Keratinocyte (primary cell): ENCODE results near the gene VMA21. TPM values are rescaled to one million over a fixed set of nuclear protein-coding genes. Genes with fewer than 3 reads are reported as not detected.

Source experiments
- DNase-seq: peaks from one replicate; pipeline ENCODE4 v3.0.0-alpha.2; 2011; ENCODE audit warnings: low read depth, missing footprints, low spot score
- FAIRE-seq: peaks from 2 replicates; lab custom pipeline; 2011; peaks lifted over from hg19 to GRCh38; lab: Jason Lieb, UNC
- H2AFZ ChIP-seq: 2 replicates; pipeline ENCODE4 v1.6.0; 2012; ENCODE audit warnings: low read length, control low read depth, inconsistent platforms; ENCODE audit not compliant: control insufficient read depth
- H3K27ac ChIP-seq: 2 replicates; pipeline ENCODE4 v1.5.1; 2011; ENCODE audit warnings: low read length; ENCODE audit not compliant: control insufficient read depth, insufficient read depth
- H3K27me3 ChIP-seq: 3 replicates; pipeline ENCODE4 v1.6.0; 2011; ENCODE audit warnings: low read length; ENCODE audit not compliant: control insufficient read depth, insufficient read depth; ENCODE audit errors: extremely low read depth
- H3K36me3 ChIP-seq, 2 experiments: 2 replicates in 1 of 2; 3 replicates in 1 of 2; pipeline ENCODE4 v1.5.1; 2011; ENCODE audit warnings: low read length in 2 of 2, mild to moderate bottlenecking in 1 of 2; ENCODE audit not compliant: control insufficient read depth in 2 of 2, insufficient read depth in 2 of 2; ENCODE audit errors: extremely low read depth in 1 of 2
- H3K4me1 ChIP-seq: 3 replicates; pipeline ENCODE4 v1.5.1; 2011; ENCODE audit warnings: low read length; ENCODE audit not compliant: control insufficient read depth, insufficient read depth; ENCODE audit errors: extremely low read depth
- H3K4me2 ChIP-seq: 3 replicates; pipeline ENCODE4 v1.6.0; 2011; ENCODE audit warnings: low read depth, low read length; ENCODE audit not compliant: control insufficient read depth, insufficient read depth; ENCODE audit errors: extremely low read depth
- H3K4me3 ChIP-seq, 3 experiments: fragments of 200-600 bp in 1 of 3; sonication (generic) in 1 of 3; 2 replicates in 2 of 3; 3 replicates in 1 of 3; pipeline ENCODE4 v1.5.1; 2011 to 2016; ENCODE audit warnings: low read length in 3 of 3, mild to moderate bottlenecking in 3 of 3, control low read depth in 2 of 3, inconsistent platforms in 1 of 3, low read depth in 1 of 3, mixed read lengths in 1 of 3, mixed run types in 1 of 3, moderate library complexity in 1 of 3; ENCODE audit not compliant: control insufficient read depth in 2 of 3, insufficient read depth in 2 of 3; ENCODE audit errors: extremely low read depth in 1 of 3
- H3K79me2 ChIP-seq: 2 replicates; pipeline ENCODE4 v1.6.0; 2012; ENCODE audit warnings: low read length; ENCODE audit not compliant: control insufficient read depth, insufficient read depth
- H3K9ac ChIP-seq: 3 replicates; pipeline ENCODE4 v1.6.0; 2011; ENCODE audit warnings: low read length; ENCODE audit not compliant: control insufficient read depth, insufficient read depth; ENCODE audit errors: extremely low read depth
- H3K9me1 ChIP-seq: 3 replicates; pipeline ENCODE4 v1.6.0; 2011; ENCODE audit warnings: low read length; ENCODE audit not compliant: control insufficient read depth, insufficient read depth; ENCODE audit errors: extremely low read depth
- H3K9me3 ChIP-seq: 2 replicates; pipeline ENCODE4 v1.5.1; 2012; ENCODE audit warnings: low read depth, low read length; ENCODE audit not compliant: control insufficient read depth
- H4K20me1 ChIP-seq: 3 replicates; pipeline ENCODE4 v1.6.0; 2011; ENCODE audit warnings: low read length; ENCODE audit not compliant: control insufficient read depth, insufficient read depth; ENCODE audit errors: extremely low read depth
- CTCF ChIP-seq, 3 experiments: IDR thresholded peaks in 1 of 3; conservative IDR thresholded peaks in 1 of 3; optimal IDR thresholded peaks in 1 of 3; 2 replicates in 2 of 3; 3 replicates in 1 of 3; pipeline versions ENCODE3 to v1.5.1; 2011; ENCODE audit warnings: low read length in 3 of 3, mild to moderate bottlenecking in 3 of 3, moderate library complexity in 2 of 3, control low read depth in 1 of 3, inconsistent platforms in 1 of 3; ENCODE audit not compliant: insufficient read depth in 2 of 3; ENCODE audit errors: extremely low read depth in 1 of 3
- EZH2 ChIP-seq: IDR thresholded peaks from one replicate; pipeline ENCODE4 v1.6.1; 2012; ENCODE audit warnings: inconsistent platforms, mild to moderate bottlenecking, low read length, moderate library complexity
- dilution Hi-C: fragments of 300-500 bp; cut with MboI; formaldehyde crosslinking; loops from one replicate; pipeline ENCODE4 v1.7.0; 2020; ENCODE audit warnings: low sequenced_read_pairs; ENCODE audit not compliant: extremely low pct_ligation_motif_present
- polyA plus RNA-seq, 5 experiments: library from polyadenylated mRNA; depleted of rRNA in 3 of 5; stranded (reverse) in 3 of 5; stranded (forward) in 1 of 5; unstranded in 1 of 5; fragments of >200 nt; gene quantifications; 1 replicate in 1 of 5; 2 replicates in 3 of 5; 3 replicates in 1 of 5; pipeline versions ENCODE4 v1.2.1 to v1.2.3, GENCODE V29; 2011 to 2012; ENCODE audit warnings: missing spikeins in 2 of 5, low read depth in 1 of 5, low replicate concordance in 1 of 5

Gene VMA21
- polyA plus RNA-seq, 1 donor (not counting 4 experiments of a cell fraction or from before 2014, with no cell fraction given) = 29.4 TPM

GRCh38 chrX:151391722-151392121 is 5.3 kb upstream of the VMA21 start:
- H3K27ac ChIP-seq = no peak overlapping the region
- no peak overlapping the region for H3K4me3 ChIP-seq
- no peaks in the 10 kb centered on the region for H3K36me3 ChIP-seq
- H3K4me1 ChIP-seq = no peaks in the 10 kb centered on the region
- no peaks in the 10 kb centered on the region for H3K9me3 ChIP-seq
- dilution Hi-C loops = no loop called here
- DNase-seq (no peak), FAIRE-seq (no peak)
- H3K4me2 ChIP-seq = no peak overlapping the region
- H3K9me1 ChIP-seq = no peaks in the 10 kb centered on the region
- H3K27me3 ChIP-seq = no peaks in the 10 kb centered on the region
- no peak overlapping the region for H3K9ac ChIP-seq
- no peaks in the 10 kb centered on the region for H3K79me2 ChIP-seq
- TF ChIP-seq CTCF (optimal IDR thresholded peaks at IDR 0.05 in 1 of 3, IDR thresholded peaks at IDR 0.05 in 1 of 3, conservative IDR thresholded peaks at IDR 0.05 in 1 of 3; ENCODE audit: extremely low read depth in 1 of 3, insufficient read depth in 2 of 3, low read length in 3 of 3) (no peak), EZH2 (no peak)
- no peak overlapping the region for H2AFZ ChIP-seq
- H4K20me1 ChIP-seq = no peaks in the 10 kb centered on the region

DNA sequence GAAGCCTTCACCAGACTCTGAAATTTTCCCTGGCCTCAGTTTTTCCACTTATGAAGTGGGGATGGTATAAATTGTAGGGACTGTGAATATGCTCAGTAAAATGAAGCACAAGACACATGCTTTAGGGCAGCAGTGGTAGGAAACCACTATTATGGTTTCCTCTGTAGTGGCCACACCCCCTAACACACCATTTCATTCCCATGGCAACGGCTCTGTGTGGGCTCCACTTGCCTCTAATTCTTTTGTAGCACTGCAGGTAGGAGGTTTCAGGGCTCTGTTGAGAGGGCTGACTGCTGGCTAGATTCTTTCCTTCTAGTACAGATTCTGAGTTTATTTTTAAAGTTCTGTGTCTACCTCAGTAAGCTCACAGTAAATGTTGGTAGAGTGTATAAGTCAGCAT is 3.5 kb upstream of the VMA21 start:
- FAIRE-seq (no peak), DNase-seq (no peak)
- Histone ChIP-seq H3K9ac (no peak overlapping the region), H3K36me3 (no peaks in the 10 kb centered on the region), H3K27ac (no peak overlapping the region), H2AFZ (no peak overlapping the region), H3K4me3 (no peak overlapping the region), H4K20me1 (no peaks in the 10 kb centered on the region), H3K79me2 (peaks cover 14% of the 10 kb centered on the region), H3K4me2 (no peak overlapping the region), H3K9me1 (no peaks in the 10 kb centered on the region), H3K4me1 (peaks cover 3% of the 10 kb centered on the region), H3K27me3 (no peaks in the 10 kb centered on the region), H3K9me3 (no peaks in the 10 kb centered on the region)
- dilution Hi-C loops = no loop called here
- TF ChIP-seq CTCF (optimal IDR thresholded peaks at IDR 0.05 in 1 of 3, IDR thresholded peaks at IDR 0.05 in 1 of 3, conservative IDR thresholded peaks at IDR 0.05 in 1 of 3; ENCODE audit: extremely low read depth in 1 of 3, insufficient read depth in 2 of 3, low read length in 3 of 3) = no peak
- TF ChIP-seq EZH2 = no peak
